ENCODE measurements around the gene NAALADL2.
A peak's percentile ranks its signal among the peaks of the same experiment; 100 is the strongest.

The NAALADL2 gene

GRCh38 chr3:175247629-175248028 lies 388.5 kb downstream of the NAALADL2 start:
- no peak for DNase-seq (ENCODE audit: low read depth)
- TF ChIP-seq, protein P1, sequence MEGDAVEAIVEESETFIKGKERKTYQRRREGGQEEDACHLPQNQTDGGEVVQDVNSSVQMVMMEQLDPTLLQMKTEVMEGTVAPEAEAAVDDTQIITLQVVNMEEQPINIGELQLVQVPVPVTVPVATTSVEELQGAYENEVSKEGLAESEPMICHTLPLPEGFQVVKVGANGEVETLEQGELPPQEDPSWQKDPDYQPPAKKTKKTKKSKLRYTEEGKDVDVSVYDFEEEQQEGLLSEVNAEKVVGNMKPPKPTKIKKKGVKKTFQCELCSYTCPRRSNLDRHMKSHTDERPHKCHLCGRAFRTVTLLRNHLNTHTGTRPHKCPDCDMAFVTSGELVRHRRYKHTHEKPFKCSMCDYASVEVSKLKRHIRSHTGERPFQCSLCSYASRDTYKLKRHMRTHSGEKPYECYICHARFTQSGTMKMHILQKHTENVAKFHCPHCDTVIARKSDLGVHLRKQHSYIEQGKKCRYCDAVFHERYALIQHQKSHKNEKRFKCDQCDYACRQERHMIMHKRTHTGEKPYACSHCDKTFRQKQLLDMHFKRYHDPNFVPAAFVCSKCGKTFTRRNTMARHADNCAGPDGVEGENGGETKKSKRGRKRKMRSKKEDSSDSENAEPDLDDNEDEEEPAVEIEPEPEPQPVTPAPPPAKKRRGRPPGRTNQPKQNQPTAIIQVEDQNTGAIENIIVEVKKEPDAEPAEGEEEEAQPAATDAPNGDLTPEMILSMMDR (IDR thresholded peaks at IDR 0.05; ENCODE audit: insufficient read depth, low read depth, low read length, missing control alignments), result no peak
- no peak overlapping the region for H3K4me3 ChIP-seq (ENCODE audit: low read depth, low read length)

GRCh38 chr3:175248832-175249231 lies 389.7 kb downstream of the NAALADL2 start:
- no peak for DNase-seq (ENCODE audit: low read depth)
- TF ChIP-seq, protein P1 (IDR thresholded peaks at IDR 0.05; ENCODE audit: insufficient read depth, low read depth, low read length, missing control alignments), result no peak
- no peak overlapping the region for H3K4me3 ChIP-seq (ENCODE audit: low read depth, low read length)

DNA sequence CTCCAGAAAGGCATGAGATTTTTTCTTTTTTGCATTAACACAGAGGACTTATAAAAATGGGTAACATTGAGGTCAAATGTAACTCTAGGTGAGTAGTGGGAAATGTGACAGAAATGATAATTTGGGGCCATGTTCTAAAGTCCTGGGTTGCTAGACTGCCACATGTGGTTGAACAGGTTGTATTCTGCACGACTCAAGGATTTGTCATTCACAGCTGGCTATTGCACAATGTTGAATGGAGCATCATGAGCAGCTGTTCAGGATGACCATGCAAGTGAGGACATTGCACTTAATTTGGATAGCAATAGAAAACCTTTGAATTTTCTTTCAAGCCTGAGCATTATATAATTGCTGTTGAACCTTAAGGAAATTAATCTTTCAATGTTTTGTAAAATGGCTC lies 396.6 kb downstream of the NAALADL2 start:
- H3K4me3 ChIP-seq (ENCODE audit: low read depth, low read length), result no peak overlapping the region
- TF ChIP-seq, protein P1 (IDR thresholded peaks at IDR 0.05; ENCODE audit: insufficient read depth, low read depth, low read length, missing control alignments), result no peak
- no peak for DNase-seq (ENCODE audit: low read depth)

DNA sequence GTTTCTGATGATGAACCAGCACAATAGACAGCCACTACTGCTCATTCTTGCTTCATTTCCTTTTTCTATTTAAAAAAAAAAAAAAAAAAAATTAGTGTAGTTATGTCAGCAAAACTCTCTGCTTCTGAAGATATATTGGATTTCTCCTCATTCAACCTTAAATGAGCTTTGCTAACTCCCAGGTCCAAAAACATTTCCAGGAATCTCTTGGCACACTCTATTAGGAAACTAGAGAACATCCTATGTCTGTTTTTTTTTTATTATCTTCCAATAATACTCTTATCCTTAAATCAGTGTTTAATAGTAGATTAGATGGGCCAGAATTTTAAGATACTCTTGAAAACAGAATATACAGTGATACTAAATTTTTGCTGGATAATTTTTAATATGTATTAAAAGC lies 398.0 kb downstream of the NAALADL2 start:
- TF ChIP-seq, protein P1 (IDR thresholded peaks at IDR 0.05; ENCODE audit: insufficient read depth, low read depth, low read length, missing control alignments), result no peak
- H3K4me3 ChIP-seq (ENCODE audit: low read depth, low read length), result no peak overlapping the region
- DNase-seq (ENCODE audit: low read depth), result no peak

GRCh38 chr3:175258763-175259162 lies 399.6 kb downstream of the NAALADL2 start:
- TF ChIP-seq, protein P1 (IDR thresholded peaks at IDR 0.05; ENCODE audit: insufficient read depth, low read depth, low read length, missing control alignments), result no peak
- no peak overlapping the region for H3K4me3 ChIP-seq (ENCODE audit: low read depth, low read length)
- no peak for DNase-seq (ENCODE audit: low read depth)

DNA sequence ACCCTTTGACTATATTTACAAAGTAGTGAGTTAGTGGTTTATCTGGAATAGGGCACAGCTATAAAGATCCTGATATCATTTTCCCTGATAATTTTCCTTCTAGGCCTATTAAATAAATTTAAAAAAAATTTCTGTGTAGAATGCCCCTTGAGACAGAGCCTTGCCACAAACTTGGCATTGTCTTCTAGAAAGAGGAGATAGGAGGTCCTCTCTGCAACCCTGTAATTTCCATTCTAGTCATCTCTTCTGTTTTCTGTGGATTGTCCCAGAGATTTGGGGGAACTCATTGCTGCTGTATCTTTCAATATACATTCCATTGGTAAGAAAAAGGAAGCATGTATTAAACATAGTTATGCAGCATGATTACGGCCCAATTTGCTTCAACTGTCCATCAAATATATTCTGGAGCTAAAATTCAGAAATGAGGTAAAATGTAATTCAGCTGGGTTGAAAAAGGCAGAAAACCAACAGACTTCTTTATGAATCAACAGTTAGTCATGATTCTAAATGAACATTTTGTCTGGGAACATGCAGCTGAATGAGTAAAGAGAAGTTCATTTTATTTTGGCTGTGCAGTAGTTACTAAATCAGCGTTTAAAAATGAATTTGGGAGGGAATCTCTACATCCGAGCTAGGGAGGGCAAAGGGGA lies 401.1 kb downstream of the NAALADL2 start:
- no peak overlapping the region for H3K4me3 ChIP-seq (ENCODE audit: low read depth, low read length)
- DNase-seq (ENCODE audit: low read depth), result no peak
- TF ChIP-seq, protein P1 (IDR thresholded peaks at IDR 0.05; ENCODE audit: insufficient read depth, low read depth, low read length, missing control alignments), result no peak

- TF ChIP-seq, protein P1 (IDR thresholded peaks at IDR 0.05; ENCODE audit: insufficient read depth, low read depth, low read length, missing control alignments), result no peak
- H3K4me3 ChIP-seq (ENCODE audit: low read depth, low read length), result peak overlapping the region; percentile 34
- no peak for DNase-seq (ENCODE audit: low read depth)
Measured at GRCh38 chr3:175266478-175266877, 407.3 kb downstream of the NAALADL2 start.

Measured in GM12865 (cell line).